ENCODE measurements around the gene ST6GALNAC5. TPM values are rescaled to one million over a fixed set of nuclear protein-coding genes. Genes with fewer than 3 reads are reported as not detected.

Gene ST6GALNAC5
- total RNA-seq, 1 donor from 2014 or later = 3.7 TPM

DNA sequence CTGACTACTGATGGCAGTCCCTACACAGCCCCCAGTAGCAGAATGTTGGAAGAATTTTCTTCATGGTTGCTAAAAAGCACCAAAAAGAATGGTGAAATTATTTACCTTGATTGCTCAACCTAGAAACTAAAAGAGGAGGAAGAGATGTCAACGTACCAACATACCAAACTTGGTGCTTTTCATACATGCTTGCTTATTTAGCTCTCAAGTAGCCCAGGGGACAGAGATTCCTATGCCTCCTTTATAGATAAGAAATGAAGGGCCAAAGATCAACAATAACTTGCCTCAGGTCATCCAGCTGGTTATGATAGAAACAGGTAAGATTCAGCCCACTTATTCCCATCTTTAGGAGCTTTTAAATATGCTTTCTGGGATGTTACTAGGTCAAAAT is 181.3 kb downstream of the ST6GALNAC5 start:
- no peak for DNase-seq

DNA sequence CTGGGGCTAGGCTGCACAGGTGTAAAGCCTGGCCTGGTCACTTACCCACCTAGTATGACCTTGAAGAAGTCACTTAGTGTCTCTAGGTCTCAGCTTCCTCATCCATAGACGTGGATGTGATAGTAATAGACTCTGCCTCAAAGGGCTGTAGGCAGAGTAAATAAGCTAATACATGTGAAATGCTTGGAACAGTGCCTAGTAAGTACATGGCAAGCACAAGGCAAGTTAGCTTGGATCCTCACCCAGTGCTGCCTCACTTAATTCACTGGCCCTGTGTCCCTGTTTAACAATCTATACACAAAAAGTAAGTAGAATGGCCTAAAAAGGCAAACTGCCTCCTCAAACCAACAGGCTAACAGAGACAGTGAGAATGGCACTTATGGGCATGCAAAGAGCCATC is 184.1 kb downstream of the ST6GALNAC5 start:
- DNase-seq = no peak

DNA sequence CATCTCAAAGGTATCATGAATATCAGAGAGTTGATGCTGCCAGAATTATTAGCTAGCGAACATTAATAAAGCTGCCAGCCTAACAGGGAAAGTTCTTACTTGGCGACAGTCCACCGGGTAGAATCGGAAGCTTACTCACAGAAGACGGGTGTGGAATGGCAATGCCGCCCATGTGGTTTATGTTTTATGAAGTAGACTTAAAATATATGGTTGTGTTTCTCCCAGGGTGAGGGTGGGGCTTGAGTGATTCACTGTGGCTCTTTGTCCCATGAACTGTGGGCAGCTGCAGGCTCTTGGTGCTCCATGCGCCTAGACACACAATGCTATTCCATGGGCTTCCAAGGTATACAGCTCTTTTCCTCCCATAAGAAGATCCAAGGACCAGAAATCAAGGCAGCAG is 189.2 kb downstream of the ST6GALNAC5 start:
- DNase-seq = no peak

DNA sequence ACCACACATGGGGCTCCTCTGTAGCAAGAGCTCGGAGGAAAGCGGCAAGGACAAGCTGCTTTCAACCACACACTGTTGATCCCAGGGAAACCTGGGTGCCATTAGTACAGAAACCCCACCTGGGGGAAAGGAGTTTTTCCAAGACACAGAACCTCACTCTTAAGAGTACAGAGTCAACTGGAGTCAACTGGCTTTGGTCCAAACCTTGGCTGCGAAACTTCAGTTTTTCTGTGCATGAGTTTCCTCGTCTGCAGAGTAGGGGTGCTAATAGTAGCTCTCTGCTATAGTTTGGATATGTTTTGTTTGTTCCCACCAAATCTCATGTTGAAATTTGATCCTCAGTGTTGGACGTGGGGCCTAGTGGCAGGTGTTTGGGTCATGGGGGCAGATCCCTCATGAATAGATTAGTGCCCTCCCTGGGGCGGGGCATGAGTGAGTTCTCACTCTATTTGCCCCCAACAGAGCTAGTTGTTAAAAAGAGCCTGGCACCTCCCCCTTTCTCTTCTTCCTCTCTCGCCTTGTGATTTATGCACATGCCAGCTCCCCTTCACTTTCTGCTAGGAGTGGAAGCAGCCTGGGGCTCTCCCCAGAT is 190.8 kb downstream of the ST6GALNAC5 start:
- no peak for DNase-seq

DNA sequence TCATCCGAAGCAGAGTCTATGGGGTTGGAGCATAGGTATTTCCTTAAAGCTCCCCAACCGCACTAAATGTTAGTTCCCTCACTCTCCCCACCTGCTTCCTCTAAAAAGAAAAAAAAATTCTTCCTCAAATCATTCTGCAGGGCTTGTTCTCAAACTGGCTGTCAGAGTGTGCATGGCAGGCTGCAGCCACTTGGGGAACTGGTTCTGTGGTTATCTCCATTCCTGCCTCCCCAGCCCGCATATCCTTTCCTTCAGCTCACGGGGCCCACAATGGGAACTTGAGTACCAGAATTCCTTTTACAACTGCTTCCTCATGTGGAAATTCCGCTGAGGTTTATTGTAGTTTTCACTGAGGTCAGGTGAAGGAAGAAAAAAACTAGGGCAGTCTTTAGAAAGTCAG is 192.7 kb downstream of the ST6GALNAC5 start:
- DNase-seq = no peak

DNA sequence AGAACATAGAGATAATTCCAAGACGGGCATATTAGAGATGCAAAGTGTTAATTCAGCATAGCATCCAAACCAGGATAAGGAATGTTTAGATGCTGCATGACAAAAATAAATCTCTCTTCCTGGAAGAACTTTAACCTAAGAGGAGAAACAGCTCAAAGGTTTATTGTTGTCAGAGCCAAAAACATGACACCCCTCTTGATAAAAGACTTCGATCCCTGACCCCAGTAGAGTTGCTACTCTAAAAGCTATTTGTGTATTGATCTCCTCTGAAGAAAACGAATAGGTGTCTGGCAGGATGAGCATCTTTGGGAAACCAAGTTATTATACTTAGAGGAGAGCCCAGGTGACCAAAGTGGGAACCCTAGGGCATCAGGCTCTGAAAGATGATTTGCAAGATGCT is 193.9 kb downstream of the ST6GALNAC5 start:
- no peak for DNase-seq

DNA sequence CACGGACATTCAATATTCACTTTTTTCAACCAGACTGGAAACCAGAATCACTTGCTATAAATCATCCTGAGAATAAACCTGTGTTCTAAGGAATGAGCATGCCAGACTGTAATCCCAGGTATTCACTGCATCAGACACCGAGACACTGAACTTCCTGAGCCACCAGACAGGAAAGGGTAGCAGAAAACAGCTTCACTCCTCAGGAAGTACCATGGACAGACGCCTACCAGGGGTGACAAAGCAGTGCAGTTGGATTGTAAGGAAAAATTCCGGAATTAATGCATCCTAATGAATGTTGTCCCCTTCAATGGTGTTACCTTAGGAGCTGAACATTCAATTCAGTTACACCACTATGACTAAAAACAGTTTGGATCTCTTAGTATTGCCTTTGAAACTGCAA is 195.8 kb downstream of the ST6GALNAC5 start:
- DNase-seq = no peak

DNA sequence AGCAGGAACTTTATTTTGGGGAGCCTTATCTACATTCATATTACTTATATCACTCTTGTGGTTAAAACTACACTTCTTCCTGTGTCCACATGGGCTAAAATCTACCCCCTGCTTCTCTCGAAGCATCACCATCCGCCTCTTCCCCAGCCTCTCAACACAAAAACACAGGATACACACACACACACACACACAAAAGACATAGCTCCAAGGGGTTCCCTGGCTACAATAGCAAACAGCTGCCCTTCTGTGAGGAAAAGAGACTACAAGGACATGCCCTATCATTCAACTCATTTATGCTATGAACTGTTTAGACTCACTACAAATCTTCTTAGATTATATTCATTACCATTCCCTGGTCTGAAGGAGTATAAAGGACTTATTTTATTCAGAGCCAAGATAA is 197.0 kb downstream of the ST6GALNAC5 start:
- DNase-seq = no peak

DNA sequence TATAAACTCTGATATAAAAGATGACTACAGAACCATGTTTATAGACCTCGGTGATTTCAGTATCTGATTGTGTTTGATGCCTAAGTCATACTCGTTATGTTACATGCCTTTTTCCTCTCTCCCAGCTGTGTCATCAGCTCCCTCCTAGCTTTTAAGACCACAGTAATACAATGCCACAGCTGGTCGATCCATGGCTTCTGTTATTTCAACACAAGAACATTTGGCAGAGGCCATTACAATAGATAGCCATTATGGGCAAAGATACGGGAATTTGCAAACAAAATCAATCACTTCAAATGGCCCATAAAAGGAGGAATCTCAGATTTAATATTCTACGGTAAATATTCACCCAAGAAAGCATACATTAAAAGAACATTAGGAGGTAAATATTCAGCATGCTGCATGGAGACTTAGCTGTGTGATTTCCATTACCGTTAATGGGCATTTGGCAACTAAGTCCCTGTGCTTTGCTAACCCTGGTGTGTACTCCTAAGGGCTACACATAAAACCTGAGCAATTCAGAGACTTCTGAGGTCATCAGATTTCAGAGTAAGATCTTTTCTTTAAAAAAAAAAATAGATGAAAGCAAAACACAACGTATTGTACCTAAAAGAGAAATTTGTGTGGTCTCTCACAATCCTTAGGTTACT is 198.5 kb downstream of the ST6GALNAC5 start:
- DNase-seq = no peak

DNA sequence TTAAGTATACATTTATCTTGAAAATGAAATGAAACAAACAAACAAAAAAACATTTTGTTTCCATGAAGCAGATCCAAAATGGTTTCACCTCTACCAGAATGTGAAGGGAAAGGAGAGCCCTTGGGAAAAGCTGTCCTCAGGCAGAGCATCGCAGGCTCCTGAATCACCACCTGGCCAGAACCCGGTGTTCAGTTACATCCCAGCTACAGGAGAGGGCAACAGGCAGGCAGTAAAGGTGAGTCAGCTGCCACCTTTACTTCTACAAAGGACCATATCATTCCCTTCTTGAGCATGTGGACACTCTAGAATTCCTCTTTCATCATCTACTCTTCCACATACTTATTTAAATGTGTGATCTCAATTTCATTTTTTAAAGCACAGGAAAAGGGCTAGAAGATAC is 200.7 kb downstream of the ST6GALNAC5 start:
- DNase-seq = no peak

DNA sequence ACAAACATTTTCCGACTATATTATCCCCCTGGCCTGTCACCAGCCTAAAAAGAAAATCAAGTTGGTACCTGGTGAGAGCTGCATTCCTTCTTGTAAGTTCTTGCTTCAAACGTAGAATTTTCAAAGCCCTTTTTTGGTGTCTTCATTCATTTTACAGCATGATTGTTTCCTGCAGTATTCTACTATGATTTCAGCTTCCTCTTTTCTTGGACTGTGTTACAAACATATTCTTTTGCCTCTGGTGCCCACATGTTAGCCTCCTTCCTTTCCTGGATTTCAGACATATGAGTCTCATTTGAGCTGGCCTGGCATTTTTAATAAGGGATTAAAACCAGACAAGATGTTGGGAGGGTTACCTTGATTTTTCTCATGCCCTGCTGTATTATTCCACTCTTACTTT is 209.5 kb downstream of the ST6GALNAC5 start:
- DNase-seq = no peak

DNA sequence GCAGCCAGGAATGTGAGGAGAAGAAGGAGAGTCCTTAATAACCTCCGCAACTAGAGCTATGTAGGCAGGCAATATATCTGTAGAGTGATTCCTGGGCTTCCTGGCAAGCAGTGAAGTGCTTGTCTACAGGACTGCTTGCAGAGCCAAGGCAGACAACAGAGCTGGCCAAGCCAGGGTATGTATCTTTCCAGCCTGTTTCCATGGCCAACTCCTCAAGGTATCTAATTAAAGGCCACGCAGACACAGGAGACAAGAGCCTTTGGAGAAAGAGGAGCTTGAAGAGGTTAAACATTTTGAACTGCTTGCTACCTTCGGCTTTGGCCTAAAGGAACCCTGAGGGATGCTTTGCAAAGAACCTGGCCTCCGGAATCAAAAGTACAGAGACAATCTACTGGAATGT is 214.6 kb downstream of the ST6GALNAC5 start:
- no peak for DNase-seq

DNA sequence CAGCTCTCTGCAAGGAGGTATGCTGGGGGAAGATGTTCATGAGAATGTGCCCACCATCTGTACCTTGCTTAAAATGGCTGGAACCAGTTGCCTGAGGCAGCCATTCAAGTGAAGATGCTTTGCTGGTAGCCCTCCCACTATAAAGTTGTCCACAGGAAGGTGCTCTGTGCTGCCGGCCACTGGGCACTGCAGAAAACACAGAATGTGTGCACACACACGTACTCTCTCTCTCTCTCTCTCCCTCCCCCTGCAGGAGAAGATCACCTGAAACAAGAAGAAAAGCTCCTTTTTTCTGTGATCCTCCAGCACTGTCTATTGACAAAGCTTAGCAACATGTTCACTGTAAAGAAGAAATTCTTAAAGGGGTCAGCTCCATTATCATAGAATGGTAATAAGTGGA is 217.2 kb downstream of the ST6GALNAC5 start:
- DNase-seq = no peak

DNA sequence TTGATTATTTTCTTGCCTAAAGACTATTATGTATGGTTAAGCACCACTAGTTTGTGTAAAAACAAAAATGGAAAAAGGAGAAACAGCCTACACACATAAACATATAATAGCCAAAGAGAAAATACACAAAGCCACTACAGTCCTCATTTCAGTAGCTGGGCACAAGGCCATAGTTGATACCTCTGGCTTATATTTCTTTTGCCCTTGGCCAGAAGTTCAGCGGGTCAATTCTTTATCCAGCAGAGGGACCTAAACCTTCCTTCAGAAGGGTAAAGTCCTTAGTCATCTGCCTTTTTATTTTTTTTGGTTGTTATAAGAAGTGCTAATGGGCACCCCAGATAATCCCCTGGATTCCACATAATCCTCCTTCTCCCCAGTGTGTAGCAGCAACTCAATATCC is 217.8 kb downstream of the ST6GALNAC5 start:
- no peak for DNase-seq

DNA sequence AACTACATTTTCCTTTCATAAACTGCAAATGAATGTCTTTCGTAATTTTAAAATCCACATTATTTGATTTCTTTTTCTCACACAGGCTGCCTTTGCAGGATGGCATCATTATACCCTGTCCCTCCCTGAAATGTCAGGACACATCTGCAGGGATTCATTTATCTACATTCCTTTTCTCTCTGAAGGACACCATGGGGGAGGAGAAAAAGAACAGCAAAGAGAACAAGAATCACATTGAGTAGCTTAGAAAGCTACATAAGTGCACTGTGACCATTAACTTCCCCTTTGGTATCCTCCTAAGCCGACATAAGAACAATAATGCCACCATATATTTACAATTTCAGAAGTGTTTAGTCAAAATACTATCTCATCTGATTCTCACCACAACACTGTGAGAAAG is 222.5 kb downstream of the ST6GALNAC5 start:
- DNase-seq = no peak

DNA sequence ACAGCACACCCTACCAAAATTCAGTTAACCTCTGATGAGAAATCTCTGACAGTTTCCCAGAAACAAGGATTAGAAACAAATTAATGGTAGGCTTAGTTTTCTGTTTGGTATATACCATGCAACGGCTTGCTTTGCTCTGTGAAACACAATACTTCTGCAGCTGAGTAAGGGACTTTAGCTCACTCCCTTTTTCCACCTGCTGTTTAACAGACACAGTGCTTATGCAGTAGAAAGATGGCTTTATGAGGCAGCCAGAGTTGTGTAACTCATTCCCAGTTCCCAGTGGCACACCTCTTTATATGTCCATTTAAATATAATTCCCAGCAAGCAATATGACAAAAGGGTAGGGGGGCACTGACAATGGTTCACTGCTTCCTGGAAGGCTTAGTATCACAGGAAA is 228.0 kb downstream of the ST6GALNAC5 start:
- DNase-seq = no peak

DNA sequence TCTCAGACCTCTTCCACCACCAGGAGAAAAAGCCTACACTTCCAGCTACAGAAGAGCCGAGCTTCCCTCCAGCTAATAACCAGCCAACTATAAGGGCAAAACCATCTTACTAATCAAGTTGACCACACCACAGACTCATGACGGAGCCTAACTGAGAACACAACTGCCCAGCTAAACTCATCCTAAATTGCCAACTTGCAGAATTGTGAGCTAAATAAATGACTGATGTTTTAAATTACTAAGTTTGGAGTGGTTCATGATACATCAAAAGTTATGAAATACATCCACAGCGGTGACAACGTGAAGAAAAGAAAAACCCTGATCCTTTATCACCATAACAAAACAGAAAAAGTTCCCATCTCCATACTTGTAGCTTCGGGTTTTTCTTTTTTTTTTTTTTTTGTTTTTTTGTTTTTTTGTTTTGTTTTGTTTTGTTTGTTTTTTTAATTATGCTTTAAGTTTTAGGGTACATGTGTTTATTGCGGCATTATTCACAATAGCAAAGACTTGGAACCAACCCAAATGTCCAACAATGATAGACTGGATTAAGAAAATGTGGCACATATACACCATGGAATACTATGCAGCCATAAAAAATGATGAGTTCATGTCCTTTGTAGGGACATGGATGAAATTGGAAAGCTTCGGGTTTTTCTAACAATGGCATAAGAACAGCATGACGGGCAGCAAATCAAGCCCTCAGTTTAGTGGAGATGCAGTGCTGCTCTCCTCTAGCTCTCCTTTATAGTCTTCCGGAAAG is 229.4 kb downstream of the ST6GALNAC5 start:
- DNase-seq = no peak

DNA sequence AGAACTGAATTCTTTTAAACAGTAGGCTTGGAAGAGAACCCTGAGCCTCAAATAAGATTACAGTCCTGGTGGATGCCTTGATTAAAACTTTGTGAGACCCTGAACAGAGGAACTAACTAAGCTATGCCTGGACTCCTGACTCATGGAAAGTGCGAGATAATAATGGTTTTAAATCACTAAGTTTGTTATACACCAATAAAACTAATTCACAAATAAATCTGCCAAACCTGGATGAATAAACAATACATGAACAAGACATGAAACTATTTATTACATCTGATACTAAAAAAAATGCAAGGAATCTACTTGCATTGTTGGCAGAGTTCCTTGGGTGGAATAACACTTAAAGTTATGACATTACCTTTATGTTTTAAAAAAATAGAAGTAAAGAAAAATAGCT is 233.6 kb downstream of the ST6GALNAC5 start:
- no peak for DNase-seq

DNA sequence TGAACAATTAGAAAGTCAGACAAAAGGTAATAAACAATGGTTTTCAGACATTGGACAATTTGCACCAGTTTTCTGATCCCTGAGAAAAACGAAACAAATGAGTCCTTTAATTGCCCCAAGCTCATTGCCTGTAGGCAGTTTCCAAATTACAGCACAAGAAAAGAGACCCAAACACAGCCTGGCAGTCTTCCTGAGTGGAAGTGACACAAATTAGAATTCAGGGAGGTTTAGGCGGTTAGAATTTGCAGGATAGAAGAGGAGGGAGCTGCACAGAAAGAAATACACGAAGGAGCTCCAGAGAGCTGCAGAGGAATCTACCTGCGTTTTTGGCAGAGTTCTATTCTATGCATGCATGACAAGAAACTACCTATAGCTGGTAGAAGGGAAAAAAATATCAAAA is 236.2 kb downstream of the ST6GALNAC5 start:
- no peak for DNase-seq

DNA sequence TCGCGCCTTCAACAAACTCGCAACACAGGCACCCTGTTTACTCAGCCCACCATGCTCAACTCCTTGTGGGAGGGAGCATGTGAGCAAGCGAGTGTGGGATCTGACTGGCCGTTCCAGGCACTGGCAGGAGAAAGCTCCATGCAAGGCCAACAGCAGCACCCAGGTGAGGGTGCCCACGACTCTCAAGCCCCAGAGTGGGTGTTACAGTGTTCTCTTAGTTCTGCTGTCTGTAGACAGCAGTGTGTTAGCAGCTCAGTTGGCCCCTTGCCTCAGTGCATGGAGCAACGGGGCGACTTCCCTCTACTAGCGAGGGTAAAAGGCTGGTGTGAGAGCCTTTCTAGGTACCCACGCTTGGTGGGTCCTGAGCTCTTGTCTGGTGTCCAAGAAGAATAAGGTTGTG is 237.4 kb downstream of the ST6GALNAC5 start:
- DNase-seq = no peak

Measured in skin of body (tissue), 2 donors.